NCI-H2081 treated with DMSO at 0.1 percent for 48 hours (cell line): Measurements from ENCODE around the gene TUBG1.
"Not testable (repeated sequence)": the region's sequence is repeated elsewhere in the genome, so short reads cannot be mapped to it uniquely, and the experiment has no call there.

ENCODE experiments used
- DNase-seq: peaks from one replicate; lab custom pipeline; 2025; lab: John Stamatoyannopoulos, UW

The TUBG1 gene

DNA sequence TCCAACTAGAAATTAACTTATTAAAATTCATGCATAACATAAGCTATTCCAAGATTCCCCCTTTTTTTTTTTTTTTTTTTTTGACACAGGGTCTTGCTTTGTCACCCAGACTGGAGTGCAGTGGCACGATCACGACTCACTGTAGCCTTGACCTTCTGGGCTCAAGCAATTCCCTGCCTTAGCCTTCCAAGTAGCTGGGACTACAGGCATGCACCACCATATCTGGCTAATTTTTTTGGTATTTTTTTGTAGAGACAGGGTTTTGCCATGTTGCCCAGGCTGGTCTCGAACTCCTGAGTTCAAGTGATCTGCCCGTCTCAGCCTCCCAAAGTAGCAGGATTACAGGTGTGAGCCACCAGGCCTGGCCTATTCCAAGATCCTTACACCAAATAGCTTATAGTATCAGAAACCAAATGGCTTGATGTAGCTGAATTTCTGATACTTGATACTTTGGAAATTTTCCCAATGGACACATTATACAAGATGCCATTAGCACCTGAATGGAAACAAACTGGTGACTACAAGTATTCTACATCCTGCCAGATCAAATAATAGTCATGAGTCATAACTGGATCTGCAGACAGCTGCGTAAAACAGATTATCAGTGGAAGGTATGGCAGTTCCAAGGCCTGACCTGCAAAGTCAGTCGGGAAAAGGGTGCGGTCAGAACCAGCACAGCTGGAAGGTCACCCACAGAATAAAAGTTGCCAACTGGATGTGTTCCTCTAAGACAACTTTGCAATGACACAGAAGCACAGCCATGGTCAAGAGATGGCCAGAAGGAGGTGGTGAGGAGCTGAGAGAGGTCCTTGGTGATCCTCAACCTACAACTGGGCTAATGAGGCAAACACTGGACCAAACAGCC is 14.5 kb downstream of the TUBG1 start:
- peak; percentile 65 for DNase-seq

DNA sequence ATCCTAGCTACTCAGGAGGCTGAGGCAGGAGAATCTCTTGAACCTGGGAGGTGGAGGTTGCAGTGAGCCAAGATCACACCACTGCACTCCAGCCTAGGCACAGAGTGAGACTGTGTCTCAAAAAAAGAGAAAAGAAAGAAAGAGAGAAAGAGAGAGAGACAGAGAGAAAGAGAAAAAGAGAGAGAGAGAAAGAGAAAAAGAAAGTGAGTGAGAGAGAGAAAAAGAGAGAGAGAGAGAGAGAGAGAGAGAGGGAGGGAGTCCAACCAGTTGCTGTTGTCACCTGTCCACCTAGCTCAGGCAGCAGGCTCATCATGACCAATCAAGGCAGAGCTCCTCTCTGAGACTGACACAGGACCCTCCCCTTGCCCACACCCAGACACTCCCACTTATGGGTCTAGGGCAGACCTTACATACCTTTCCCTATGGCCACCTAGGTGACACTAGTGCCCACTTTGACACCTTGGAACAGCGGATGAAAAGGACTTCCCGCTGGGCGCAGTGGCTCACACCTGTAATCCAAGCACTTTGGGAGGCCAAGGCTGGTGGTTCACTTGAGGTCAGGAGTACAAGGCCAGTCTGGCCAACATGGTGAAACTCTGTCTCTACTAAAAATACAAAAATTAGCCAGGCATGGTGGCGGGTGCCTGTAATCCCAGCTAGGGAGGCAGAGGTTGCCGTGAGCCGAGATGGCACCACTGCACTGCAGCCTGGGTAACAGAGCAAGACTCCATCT is 17.7 kb downstream of the TUBG1 start:
- not testable (repeated sequence) for DNase-seq

DNA sequence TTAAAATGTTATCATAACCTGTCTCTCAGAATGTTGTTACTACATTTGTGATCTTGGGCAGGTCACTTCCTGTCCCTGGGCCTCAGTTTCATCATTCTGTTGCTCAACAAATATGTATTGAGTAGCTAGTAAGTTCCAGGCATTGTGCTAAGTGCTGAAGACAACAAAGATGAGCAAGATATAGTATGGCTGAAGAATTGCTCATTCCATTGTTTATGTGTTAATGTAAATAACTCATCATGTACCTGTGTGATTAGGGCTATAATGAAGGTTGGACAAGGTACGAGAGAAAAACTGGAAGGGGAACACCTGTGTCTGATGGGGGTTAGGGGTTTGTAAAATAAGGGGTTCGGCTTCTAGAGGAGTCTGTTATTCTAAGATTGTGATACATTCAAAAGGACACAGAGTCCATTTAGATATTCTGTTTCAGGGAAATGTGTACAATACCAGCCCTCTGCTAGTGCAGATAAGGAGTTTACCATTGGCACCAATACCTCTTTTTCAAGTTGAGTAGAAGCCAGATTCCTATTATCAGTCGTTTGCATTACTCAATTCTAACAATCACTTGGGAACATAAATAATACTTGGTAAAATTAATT is 20.0 kb downstream of the TUBG1 start:
- DNase-seq, result no peak

DNA sequence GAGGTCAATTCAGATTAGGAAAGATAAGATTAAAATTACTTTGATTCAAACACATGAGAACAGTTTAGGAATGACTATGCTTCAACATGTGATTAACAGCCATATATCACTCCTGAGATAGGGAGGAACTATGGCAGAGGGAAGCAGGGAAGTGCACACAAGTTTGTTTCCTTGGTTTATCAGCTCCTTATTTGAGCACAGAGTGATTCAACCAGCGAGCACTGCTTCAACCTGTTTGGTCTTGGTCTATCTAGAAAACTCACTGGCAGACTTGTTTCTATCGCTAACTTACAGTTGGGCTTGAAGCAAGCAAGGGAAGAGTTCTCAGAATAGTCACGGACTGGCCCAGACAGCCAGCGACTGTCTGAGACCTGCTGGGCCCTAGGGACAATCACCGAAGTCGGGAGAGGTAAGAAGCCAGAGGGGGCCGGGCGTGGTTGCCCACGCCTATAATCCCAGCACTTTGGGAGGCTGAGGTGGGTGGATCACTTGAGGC is 23.5 kb downstream of the TUBG1 start:
- no peak for DNase-seq

DNA sequence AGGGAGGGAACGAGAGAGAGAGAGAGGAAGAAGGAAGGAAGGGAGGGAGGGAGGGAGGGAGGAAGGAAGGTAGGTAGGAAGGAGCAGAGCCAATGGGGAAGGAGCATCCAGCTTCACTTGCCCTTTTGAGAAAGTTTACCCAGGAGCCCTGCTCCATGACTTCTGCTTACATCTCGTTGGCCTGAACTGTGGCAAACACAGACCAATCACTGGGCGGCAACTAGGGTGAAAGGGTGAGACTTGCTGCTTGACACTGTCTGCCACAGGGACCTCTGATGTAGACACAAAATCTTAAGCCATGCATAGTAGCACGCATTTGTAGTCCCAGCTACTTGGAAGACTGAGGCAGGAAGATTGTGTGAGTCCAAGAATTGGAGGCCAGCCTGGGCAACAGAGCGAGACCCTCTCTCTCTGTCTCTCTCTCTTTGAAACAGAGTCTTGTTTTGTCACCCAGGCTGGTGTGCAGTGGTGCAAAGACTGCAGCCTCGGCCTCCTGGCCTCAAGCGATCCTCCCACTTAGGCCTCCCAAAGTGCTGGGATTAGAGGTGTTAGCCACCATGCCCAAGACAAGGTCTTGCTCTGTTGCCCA is 30.1 kb downstream of the TUBG1 start:
- no peak for DNase-seq

DNA sequence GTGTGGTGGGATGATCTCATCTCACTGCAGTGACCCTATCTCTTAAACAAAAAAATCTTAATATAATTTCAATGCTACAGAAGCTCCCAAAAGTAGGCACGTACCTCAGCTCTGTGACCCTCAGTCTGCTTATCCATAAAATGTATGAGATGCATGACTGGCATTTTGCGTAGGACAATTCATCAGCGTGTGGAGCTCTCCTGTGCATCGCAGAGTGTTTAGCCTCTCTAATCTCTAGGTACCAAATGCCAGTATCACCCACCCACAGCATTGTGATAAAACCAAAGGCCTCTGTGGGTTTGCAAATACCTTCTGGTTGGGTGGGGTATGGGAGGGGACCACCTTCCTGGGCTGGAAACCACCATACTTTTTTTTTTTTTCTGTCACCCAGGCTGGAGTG is 30.6 kb downstream of the TUBG1 start:
- DNase-seq, result no peak

DNA sequence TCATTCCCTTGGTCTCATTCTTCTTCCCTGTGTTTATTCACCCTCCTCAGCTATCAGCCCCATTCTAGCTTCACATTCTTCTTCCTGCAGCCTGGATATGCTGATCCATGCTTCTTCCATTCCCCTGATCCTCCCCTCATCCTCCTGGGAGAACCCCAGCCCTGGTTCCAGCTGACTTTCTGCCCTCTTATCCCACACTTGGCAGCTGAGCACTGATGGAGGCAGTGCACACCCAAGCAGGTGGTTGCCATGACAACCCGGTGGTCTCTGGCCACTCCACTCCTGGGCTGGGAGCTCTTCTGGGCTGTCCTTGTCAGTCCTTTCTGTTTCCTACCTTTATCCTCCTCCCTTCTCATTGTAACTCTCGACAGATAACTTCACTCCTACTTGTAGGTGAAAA is 32.9 kb downstream of the TUBG1 start:
- DNase-seq, result no peak

DNA sequence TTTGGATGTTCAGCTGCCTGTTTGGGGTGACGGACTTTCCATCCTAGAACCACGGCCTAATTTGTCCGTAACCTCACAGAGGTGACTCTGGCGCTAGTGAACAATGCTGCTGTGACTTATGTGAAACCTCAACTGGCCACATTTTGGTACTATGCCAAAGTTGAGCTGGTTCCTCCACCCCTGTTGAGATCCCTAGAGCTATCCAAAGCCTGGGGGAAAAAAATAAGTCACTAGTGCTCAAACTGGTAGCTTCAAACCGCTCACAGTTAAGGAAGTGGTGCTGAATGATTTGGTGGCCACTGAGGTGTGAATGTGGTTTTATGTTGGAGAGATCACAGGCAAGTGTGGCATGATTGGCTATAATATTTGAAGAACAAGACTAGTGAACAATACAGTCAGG is 38.3 kb downstream of the TUBG1 start:
- no peak for DNase-seq

DNA sequence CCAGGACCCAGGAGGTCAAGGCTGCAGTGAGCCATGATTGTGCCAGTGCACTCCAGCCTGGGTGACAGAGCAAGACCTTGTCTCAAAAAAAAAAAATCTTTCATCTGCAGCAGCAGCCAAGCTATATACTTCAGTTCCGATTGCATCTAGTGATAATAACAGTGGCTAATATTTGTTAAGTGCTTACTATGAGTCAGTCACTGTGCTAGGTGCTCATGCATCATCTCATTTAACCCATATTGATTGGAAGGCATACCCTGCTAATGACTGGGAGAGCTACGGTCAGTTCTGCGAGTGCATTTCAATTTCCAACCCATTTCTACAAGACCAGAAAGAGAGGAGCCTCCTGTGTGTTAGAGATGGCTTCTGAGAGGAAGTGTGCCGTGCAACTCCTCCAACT is 41.9 kb downstream of the TUBG1 start:
- DNase-seq, result no peak

DNA sequence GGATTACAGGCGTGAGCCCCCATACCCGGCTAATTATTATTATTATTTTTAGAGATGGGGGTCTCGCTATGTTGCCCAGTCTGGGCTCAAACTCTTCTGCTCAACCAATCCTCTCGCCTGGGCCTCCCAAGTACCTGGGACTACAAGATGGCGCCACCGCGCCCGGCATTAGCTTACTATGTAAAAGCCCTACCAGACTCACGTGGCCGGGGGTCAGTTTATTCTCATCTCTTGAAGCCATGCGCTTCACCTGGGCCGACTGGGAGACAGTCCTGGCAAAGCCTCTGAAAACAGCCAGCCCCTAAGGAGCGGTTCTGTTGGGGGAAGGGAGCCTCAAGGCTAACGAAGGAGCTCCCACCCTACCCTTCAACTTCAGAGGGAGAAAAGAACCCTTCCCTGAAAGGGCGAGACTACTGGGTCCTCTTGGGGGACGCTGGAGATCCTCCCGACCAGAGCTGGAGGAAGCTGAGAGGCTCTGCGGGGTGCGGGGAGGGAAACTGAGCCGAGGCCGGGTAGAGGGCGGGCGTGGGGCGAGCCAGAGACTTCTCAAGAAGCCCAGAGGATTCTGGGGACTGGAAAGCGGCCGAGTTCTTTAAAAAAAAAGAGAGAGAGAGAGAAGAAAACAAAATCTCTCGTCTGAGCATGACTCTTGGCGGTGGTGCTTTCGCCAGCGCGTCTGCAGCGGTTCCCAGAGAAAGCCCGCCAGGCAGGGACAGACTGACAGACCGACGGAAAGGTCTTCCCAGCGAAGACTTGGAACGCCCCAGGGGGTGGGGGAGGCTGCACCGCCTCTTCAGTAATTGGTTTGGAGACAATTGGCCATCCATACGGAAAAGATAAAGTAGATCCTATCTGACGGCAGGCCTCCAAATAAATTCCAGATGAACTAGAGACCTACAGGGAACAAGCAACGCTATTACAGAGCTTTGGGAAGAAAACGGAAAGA is 44.0 kb downstream of the TUBG1 start:
- DNase-seq, result no peak

DNA sequence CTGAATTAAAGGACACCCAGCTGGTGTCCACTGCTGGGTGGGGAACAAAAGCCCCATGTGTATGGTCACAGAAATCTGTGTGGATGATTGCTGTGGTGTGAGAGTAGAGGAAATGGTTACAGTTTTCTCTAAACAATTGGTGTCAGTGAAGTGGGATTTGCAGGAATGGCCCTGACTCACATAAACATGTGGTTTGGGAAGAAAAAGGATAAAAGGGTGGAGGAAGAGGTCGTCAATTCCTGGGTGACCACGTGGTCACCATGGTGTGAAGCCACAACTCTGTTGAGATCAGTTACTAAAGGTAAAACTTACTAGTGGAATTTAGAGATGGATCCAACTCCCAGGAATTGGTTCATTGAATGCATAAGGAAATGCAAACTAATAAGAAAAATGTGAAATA is 46.0 kb downstream of the TUBG1 start:
- no peak for DNase-seq

DNA sequence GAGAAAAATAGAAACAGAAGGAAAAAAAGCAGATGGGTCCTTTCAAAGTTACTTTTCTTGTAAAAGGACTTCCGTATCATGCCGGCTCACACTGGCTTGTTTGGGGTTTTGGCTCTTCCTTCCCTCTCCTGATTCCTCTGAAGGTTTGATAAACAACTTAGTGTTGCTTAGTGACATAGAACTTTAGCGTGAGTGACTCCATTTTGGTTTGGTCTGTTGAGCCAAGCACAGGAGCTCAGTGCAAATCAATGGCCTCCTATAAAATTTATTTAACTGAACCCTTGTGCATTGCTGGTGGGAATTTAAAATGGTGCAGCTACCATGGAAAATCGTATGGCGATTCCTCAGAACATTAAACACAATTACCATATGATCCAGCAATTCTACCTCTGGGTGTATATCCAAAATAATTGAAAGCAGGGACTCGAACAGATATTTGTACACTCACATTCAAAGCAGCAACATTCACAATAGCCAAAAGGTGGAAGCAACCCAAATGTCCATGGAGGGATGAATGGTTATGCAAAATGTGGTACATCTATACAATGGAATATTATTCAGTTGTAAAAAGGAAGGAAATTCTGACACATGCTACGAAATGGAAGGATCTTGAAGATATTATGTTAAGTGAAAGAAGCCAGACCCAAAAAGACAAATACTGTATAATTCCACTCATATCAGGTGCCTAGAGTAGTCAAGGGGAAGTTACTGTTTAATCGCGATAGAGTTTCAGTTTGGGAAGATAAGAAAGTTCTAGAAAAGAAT is 48.5 kb downstream of the TUBG1 start:
- no peak for DNase-seq

DNA sequence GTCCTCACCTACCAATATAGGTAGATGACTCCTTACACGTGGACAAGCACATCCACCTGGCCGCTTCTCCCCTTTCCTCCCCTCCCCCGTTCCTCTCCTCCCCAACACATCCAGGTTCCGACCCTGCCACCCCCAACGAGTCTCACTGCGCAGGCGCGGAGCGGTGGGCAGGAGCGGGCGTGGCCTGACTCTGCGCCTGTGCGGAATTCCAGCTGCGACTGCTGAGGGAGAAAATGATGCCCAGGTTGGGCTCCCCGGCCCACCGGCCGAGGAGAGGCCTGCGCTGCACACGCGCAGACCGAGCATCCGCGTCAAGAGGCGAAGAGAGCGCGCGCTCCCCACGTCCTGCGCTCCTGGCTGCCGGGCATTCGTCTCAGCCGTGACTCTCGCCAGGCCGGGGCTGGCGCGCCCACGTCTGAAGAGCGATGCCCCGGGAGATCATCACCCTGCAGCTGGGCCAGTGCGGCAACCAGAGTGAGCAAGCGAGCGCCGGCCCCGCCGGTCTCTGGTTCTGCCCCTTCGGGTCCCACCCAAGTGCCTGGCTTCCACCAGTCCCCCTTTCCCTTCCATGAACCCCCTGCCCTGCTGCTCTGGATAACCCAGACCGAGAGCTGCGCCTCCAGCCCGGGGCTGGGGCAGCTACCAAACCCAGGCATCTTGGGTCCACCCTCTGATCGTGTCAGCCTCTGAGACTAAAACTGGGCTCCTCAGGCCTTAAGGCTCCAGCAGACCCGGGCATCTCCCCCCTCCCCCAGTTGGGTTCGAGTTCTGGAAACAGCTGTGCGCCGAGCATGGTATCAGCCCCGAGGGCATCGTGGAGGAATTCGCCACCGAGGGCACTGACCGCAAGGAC is 49.8 kb downstream of the TUBG1 start, which contains the start of gene TUBG2:
TSS of gene TUBG2 (plus strand) at position 206 of the 853 bp plus-strand sequence. CDS start at position 426, 220 bp downstream.
- peak; percentile 80 for DNase-seq

DNA sequence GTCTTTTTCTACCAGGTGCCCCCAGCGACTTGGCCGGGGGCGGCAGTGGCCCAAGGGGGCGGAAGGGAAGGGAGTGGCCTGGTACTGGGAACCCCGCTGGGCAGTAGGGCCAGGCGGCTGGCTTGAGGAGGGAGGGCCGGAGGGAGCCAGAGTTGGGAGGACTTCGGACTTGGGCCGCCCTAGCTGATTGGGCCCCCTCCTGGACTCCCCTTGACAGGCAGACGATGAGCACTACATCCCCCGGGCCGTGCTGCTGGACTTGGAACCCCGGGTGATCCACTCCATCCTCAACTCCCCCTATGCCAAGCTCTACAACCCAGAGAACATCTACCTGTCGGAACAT is 50.4 kb downstream of the TUBG1 start:
- not testable (repeated sequence) for DNase-seq

DNA sequence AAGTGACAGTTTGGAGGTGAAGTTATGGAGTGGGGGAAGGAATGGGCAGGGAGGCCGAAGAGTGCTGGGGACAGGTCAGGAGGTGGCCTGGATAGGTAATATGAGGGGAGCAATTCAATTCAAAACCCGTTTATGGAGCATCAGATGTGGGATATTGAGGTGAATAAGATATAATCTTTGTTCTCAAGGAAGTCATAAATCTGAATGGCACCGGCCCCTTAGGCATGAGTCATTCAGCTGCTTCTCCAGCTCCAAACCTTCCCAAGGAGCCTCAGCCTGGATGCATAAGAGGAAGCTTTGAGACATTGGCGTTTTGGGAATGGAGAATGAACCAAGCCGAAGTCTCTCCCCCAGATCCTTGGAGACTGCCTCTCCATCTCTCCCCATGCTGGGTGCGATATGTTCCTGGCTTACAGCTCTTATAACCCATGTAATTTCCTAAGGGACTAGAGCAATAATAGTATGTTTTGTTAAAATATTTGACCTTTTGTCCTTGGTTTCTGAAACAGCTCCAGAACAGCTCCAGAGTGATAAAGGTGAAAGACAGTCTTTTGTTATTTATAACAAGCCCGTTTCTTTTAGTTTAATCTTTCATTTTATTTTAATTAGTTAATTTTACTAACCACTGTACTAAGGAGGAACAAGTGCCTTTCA is 51.3 kb downstream of the TUBG1 start:
- no peak for DNase-seq
